ENCODE measurements around the gene ANXA2.
"Not testable (repeated sequence)": the region's sequence is repeated elsewhere in the genome, so short reads cannot be mapped to it uniquely, and the experiment has no call there.

Gene ANXA2

DNA sequence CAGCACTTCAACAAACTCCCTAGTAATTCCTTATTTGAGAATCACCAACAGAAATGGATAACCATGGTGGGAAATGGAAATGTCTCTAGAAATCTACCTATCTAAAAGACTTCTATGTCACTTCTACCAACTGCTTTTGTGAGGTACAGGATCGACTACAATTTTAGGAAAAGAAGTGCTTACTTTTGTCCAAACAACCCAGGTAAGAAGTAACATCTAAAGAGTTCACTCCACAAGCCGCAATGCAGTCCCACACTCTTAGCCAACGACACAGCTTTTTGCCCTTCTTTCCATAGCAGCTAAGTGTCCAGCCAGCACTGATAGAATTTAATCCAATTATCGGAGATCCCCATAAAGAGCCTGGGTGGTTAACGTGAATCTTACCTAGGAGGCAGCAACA lies 28.1 kb downstream of the ANXA2 start:
- FAIRE-seq = no peak
- TF ChIP-seq, protein P1, sequence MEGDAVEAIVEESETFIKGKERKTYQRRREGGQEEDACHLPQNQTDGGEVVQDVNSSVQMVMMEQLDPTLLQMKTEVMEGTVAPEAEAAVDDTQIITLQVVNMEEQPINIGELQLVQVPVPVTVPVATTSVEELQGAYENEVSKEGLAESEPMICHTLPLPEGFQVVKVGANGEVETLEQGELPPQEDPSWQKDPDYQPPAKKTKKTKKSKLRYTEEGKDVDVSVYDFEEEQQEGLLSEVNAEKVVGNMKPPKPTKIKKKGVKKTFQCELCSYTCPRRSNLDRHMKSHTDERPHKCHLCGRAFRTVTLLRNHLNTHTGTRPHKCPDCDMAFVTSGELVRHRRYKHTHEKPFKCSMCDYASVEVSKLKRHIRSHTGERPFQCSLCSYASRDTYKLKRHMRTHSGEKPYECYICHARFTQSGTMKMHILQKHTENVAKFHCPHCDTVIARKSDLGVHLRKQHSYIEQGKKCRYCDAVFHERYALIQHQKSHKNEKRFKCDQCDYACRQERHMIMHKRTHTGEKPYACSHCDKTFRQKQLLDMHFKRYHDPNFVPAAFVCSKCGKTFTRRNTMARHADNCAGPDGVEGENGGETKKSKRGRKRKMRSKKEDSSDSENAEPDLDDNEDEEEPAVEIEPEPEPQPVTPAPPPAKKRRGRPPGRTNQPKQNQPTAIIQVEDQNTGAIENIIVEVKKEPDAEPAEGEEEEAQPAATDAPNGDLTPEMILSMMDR (IDR thresholded peaks at IDR 0.05; ENCODE audit: insufficient read depth, missing control alignments) = no peak
- no peak for DNase-seq (ENCODE audit: insufficient read length, low spot score)

DNA sequence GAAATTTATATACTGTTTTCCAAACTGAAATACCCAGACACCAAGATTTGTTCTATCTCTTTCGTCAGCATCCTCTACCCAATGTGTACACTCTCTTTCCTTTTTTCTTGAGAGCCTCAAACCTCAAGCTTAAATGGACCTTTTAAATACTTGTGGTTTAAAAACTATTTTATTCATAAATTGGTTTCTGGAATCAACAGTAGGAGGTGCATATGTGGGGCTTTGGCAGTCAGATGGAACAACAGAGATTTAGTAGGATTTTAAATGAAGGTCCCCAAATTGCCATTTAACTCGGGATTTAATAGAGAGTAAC lies 33.2 kb downstream of the ANXA2 start:
- TF ChIP-seq, protein P1 (IDR thresholded peaks at IDR 0.05; ENCODE audit: insufficient read depth, missing control alignments) = peak; percentile 4
- DNase-seq (ENCODE audit: insufficient read length, low spot score) (no peak), FAIRE-seq (no peak)

DNA sequence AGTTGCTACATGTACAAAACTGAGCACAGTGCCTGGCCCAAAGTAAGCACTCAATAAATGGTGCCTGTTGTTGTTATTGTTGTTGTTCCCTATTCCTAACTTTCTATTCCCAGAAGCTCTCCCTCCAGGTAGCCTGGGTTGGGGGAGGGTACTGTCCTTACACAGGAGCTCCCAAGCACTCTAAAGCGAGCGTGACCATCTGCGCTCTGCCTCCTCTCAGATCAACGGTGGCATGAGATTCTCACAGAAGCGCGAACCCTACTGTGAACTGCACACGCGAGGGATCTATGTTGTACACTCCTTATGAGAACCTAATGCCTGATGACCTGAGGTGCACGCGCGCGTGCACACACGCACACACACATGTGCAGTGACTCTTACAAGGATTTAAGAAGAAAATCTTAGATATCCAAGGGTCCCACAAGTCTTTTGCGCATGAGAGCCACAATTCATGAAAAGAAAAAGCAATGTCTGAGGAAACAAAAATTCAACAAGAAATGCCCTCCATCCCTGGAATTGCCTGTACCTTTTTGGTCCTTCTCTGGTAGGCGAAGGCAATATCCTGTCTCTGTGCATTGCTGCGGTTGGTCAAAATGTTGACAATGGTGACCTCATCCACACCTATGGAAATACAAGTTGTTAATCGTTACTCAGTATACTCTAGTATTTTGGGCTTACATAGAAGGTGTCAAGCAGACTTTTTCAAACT lies 33.7 kb downstream of the ANXA2 start:
- TF ChIP-seq, protein P1 (IDR thresholded peaks at IDR 0.05; ENCODE audit: insufficient read depth, missing control alignments) = no peak
- no peak for FAIRE-seq
- DNase-seq (ENCODE audit: insufficient read length, low spot score) = no peak

DNA sequence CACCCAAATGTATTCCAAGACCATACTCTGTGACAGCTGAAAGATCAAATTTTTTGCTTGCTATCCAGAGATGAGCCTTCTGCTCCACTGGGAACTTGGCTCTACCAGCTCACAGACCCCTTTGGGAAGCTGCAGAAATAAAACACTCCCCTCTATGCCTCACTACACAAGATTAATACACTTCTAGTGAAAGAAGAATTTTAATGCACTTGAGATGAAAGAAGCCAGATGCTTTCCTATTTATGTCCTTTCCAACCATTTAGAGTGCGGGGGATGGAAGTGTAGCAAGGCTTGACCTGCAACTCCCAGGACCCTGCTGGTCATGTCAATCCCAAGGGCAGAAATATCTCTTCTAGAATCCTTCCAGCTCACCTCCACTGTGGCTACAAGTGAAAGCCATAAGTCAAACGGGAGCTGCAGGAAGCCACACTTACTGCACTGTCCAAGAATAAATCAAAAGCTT lies 34.7 kb downstream of the ANXA2 start:
- FAIRE-seq (no peak), DNase-seq (ENCODE audit: insufficient read length, low spot score) (no peak)
- TF ChIP-seq, protein P1 (IDR thresholded peaks at IDR 0.05; ENCODE audit: insufficient read depth, missing control alignments) = no peak

DNA sequence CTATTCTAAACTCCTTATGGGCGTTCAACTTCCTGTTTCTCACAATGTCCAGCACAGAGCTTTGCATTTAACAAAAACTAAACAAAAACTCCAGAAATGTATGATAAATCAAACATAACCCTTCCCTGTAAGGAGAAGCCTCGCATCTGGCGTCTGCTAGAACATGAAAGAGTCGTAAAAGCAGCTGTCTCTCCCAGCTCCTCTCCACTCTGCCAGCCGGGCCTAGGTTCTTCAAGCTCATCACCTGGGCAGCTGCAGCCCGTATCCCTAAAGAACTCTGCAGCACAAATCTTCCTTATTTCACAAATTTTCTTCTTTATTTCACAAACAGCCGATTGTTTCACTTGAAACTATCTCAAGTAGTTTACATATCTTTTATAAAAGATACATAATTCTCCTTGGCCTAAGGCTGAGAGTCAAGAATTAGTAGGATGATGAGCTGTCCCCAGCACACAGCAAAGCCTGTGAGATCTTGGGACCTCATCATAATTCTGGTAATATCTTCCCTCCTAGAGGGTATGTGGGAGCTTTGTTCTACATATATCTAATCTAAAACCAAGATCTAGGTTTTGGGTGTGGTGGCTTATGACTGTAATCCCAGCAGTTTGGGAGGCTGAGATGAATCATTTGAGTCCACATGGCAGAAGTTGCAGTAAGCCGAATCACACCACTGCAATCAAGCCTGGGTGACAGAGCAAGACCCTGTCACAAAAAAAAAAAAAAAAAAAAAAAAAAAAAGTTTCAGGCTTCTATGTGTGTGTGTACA lies 35.3 kb downstream of the ANXA2 start:
- DNase-seq (ENCODE audit: insufficient read length, low spot score) (no peak), FAIRE-seq (no peak)
- TF ChIP-seq, protein P1 (IDR thresholded peaks at IDR 0.05; ENCODE audit: insufficient read depth, missing control alignments) = no peak

DNA sequence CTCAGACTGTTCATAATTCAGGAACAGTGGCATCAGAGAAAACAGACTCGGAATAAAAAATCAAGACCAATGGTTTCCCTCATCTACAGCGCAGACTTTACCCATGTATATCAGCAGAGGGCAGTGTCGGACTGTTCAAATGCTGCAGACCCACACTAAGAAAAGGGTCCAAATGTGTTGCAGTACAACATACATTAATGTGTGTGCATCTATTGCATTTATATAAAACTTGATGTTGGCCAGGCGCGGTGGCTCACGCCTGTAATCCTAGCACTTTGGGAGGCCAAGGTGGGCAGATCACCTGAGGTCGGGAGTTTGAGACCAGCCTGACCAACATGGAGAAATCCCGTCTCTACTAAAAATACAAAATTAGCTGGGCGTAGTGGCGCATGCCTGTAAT lies 38.0 kb downstream of the ANXA2 start:
- not testable (repeated sequence) for DNase-seq (ENCODE audit: insufficient read length, low spot score)
- peak; percentile 75 for FAIRE-seq
- TF ChIP-seq, protein P1 (IDR thresholded peaks at IDR 0.05; ENCODE audit: insufficient read depth, missing control alignments) = peak; percentile 95
